AG04450 (cell line): Measurements from ENCODE around the gene KDM2B. TPM values are rescaled to one million over a fixed set of nuclear protein-coding genes. Genes with fewer than 3 reads are reported as not detected.

Source experiments
- CTCF ChIA-PET: fragments of 300-600, 350-600 bp; formaldehyde crosslinking; extraction: SDS; loops from one replicate; lab custom pipeline; 2022; ENCODE audit warnings: antibody characterized with exemption, inconsistent platforms; lab: Charles Lee
- POLR2A ChIA-PET: fragments of 350-600 bp; formaldehyde crosslinking; extraction: SDS; loops from one replicate; lab custom pipeline; 2021; ENCODE audit warnings: antibody characterized with exemption, inconsistent platforms; lab: Yijun Ruan, JAX
- DNase-seq: peaks from one replicate; pipeline ENCODE4 v3.0.0-alpha.2; 2011; ENCODE audit warnings: low read depth, low spot score
- H3K27ac ChIP-seq: one replicate; pipeline ENCODE4 v1.5.1; 2012; ENCODE audit warnings: low read depth, low read length, control low read depth
- H3K27me3 ChIP-seq: one replicate; pipeline ENCODE4 v1.6.0; 2012; ENCODE audit warnings: low read length; ENCODE audit not compliant: control insufficient read depth, insufficient read depth
- H3K4me3 ChIP-seq: 2 replicates; pipeline ENCODE4 v1.5.1; 2011; ENCODE audit warnings: mild to moderate bottlenecking, low read depth, low read length, control low read depth
- H3K9me3 ChIP-seq: 2 replicates; pipeline ENCODE4 v1.5.1; 2012; ENCODE audit warnings: low read length; ENCODE audit not compliant: control insufficient read depth, insufficient read depth
- CTCF ChIP-seq: IDR thresholded peaks from 2 replicates; pipeline ENCODE4 v1.5.1; 2011; ENCODE audit warnings: low read depth, low read length, control low read depth, inconsistent platforms
- polyA plus RNA-seq: library from polyadenylated mRNA; depleted of rRNA; stranded (reverse); fragments of >200 nt; gene quantifications from 2 replicates; pipeline ENCODE4 v1.2.3, GENCODE V29; 2011

KDM2B gene
- polyA plus RNA-seq, 1 experiment, result 12.9 TPM

DNA sequence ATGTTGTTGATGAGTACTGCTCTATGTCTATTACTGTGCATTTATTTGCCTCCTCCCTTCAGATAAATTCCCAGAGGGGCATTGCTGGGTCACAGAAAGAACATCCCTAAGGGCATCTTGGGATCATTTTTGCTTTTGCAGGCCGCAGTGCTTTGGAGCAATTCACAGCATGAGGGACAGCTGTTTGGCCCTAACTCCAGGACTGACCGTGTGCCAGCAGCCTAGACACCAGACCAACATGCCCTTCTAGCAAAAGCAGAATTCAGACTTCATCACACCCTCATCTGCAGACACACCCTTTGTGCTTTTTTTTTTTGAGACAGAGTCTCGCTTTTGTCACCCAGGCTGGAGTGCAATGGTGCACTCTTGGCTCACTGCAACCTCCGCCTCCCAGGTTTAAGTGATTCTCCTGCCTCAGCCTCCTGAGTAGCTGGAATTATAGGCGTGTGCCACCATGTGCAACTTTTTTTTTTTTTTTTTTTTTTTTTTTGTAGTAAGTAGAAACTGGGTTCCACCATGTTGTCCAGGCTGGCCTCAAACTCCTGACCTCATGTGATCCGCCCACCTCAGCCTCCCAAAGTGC is 149.9 kb downstream of the KDM2B start:
- no peak for TF ChIP-seq CTCF
- Histone ChIP-seq H3K27ac (no peak overlapping the region), H3K27me3 (no peaks in the 10 kb centered on the region), H3K9me3 (0 out of 2 replicates have a peak, but pooled peaks cover 2% of the 10 kb centered on the region), H3K4me3 (no peak overlapping the region)
- POLR2A ChIA-PET, result no interaction called here
- CTCF ChIA-PET, result interaction anchor here (0.7 to 1.4 kb wide), 2 partner anchors 12 to 96 kb away, joined by 3 to 7 read pairs; no protein-coding TSS in a partner anchor
- no peak for DNase-seq

GRCh38 chr12:121428883-121429282 is 151.9 kb downstream of the KDM2B start:
- TF ChIP-seq CTCF, result no peak
- ChIA-PET CTCF (no interaction called here), POLR2A (no interaction called here)
- no peaks in the 10 kb centered on the region for H3K27me3 ChIP-seq
- H3K9me3 ChIP-seq, result no peaks in the 10 kb centered on the region
- no peak for DNase-seq
- no peak overlapping the region for H3K4me3 ChIP-seq
- H3K27ac ChIP-seq, result no peak overlapping the region

DNA sequence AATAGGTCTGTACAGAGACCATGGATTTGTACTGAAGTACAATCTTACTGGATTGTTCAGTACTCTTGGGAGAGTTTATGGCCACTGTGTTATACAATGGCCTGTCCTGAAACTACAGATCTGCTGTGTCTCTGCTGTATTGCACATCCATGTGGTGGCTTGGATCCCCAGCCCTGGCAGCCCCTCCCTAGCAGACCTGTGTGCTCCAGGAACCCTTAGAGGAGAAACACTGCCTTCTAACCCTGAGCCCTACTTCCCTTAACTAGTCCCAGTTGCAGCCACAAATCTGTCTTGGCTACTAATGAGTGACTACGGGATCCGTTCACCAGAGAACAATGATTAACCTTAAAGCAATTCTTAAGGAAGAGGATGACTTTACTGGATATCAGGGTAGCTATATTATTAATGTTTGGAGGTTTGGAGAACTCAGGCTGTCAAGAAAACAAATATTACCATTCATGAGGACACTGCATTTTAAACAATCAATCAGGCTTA is 153.2 kb downstream of the KDM2B start:
- H3K4me3 ChIP-seq, result no peak overlapping the region
- H3K9me3 ChIP-seq, result no peaks in the 10 kb centered on the region
- no peak for TF ChIP-seq CTCF
- DNase-seq, result no peak
- no peak overlapping the region for H3K27ac ChIP-seq
- CTCF ChIA-PET, result interaction anchor here (2.0 kb wide), 1 partner anchor 93 kb away, joined by 4 read pairs; no protein-coding TSS in a partner anchor
- POLR2A ChIA-PET, result no interaction called here
- no peaks in the 10 kb centered on the region for H3K27me3 ChIP-seq

DNA sequence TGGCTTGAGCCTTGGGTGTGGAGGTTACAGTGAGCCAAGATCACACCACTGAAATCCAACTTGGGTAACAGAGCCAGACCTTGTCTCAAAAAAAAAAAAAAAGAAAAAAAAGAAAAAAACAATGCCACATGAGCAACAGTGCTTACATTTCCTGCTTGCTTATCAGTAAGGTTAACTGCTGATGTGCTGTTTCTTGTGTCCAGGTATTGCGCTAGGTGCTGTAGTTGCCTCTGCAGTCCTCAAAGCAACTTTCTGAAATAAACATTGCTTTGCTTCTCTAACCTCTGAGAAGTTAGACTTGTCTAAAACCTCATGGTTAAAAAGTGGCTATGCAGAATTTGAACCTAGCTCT is 156.2 kb downstream of the KDM2B start:
- no peak overlapping the region for H3K4me3 ChIP-seq
- TF ChIP-seq CTCF, result no peak
- H3K27ac ChIP-seq, result no peak overlapping the region
- no peaks in the 10 kb centered on the region for H3K27me3 ChIP-seq
- DNase-seq, result no peak
- ChIA-PET CTCF (interaction anchor here (0.6 to 4.9 kb wide), 5 partner anchors 18 to 90 kb away, joined by 3 to 20 read pairs (median 5); no protein-coding TSS in a partner anchor), POLR2A (no interaction called here)
- H3K9me3 ChIP-seq, result no peaks in the 10 kb centered on the region
